Medulla oblongata (tissue), 1 donor: ENCODE results near the gene FARP1.
"Not testable (repeated sequence)": the region's sequence is repeated elsewhere in the genome, so short reads cannot be mapped to it uniquely, and the experiment has no call there.

Source experiments
- DNase-seq: peaks from one replicate; pipeline ENCODE4 v3.0.0-alpha.2; 2015; ENCODE audit errors: extremely low spot score

FARP1 gene

GRCh38 chr13:98258226-98258625, 115.3 kb downstream of the FARP1 start:
- DNase-seq, result no peak

- peak; percentile 22 for DNase-seq
Measured at GRCh38 chr13:98260357-98261164, 117.7 kb downstream of the FARP1 start.

- DNase-seq, result no peak
Measured at GRCh38 chr13:98261165-98261702, 118.3 kb downstream of the FARP1 start.

- no peak for DNase-seq
Measured at GRCh38 chr13:98262292-98262691, 119.4 kb downstream of the FARP1 start.

GRCh38 chr13:98263841-98264240, 120.9 kb downstream of the FARP1 start:
- DNase-seq, result no peak

- no peak for DNase-seq
Measured at GRCh38 chr13:98264877-98265276, 122.0 kb downstream of the FARP1 start.

- peak; percentile 71 for DNase-seq
Measured at GRCh38 chr13:98265692-98266551, 123.0 kb downstream of the FARP1 start.

- peak; percentile 33 for DNase-seq
Measured at GRCh38 chr13:98267080-98267912, 124.4 kb downstream of the FARP1 start.

GRCh38 chr13:98269386-98269785, 126.5 kb downstream of the FARP1 start:
- no peak for DNase-seq

GRCh38 chr13:98270819-98271218, 127.9 kb downstream of the FARP1 start:
- DNase-seq, result no peak

GRCh38 chr13:98271646-98272045, 128.8 kb downstream of the FARP1 start:
- DNase-seq, result not testable (repeated sequence)

- DNase-seq, result no peak
Measured at GRCh38 chr13:98272549-98272948, 129.7 kb downstream of the FARP1 start.

GRCh38 chr13:98273067-98273823, 130.4 kb downstream of the FARP1 start:
- no peak for DNase-seq

GRCh38 chr13:98273824-98274742, 131.2 kb downstream of the FARP1 start:
- no peak for DNase-seq

GRCh38 chr13:98274921-98275487, 132.1 kb downstream of the FARP1 start:
- DNase-seq, result no peak

- no peak for DNase-seq
Measured at GRCh38 chr13:98275681-98276171, 132.8 kb downstream of the FARP1 start.

- DNase-seq, result no peak
Measured at GRCh38 chr13:98276486-98276885, 133.6 kb downstream of the FARP1 start.

GRCh38 chr13:98278068-98278724, 135.3 kb downstream of the FARP1 start:
- no peak for DNase-seq
